H1 (cell line): ENCODE results near the gene SCAPER.

Experiments
- CTCF ChIP-seq, 3 experiments: IDR thresholded peaks; 1 replicate in 2 of 3; 2 replicates in 1 of 3; pipeline versions ENCODE4 v1.5.1 to v1.6.1; 2011; ENCODE audit warnings: low read length in 3 of 3, mild to moderate bottlenecking in 3 of 3, inconsistent platforms in 2 of 3, low read depth in 1 of 3, moderate library complexity in 1 of 3; ENCODE audit not compliant: insufficient read depth in 1 of 3; ENCODE audit errors: control extremely low read depth in 1 of 3
- EZH2 ChIP-seq: fragments of 200-600 bp; sonication (generic); IDR thresholded peaks from 2 replicates; pipeline ENCODE4 v1.7.1; 2012; ENCODE audit warnings: low read depth, mild to moderate bottlenecking, moderate library complexity, low read length, inconsistent platforms; ENCODE audit not compliant: severe bottlenecking
- JUN ChIP-seq: IDR thresholded peaks from 2 replicates; pipeline ENCODE4 v1.6.1; 2011; ENCODE audit warnings: low read depth, mild to moderate bottlenecking, improper control_type of control experiment, low read length
- SP1 ChIP-seq: IDR thresholded peaks from 2 replicates; pipeline ENCODE4 v1.6.1; 2011; ENCODE audit warnings: low read depth, low read length
- TBP ChIP-seq: IDR thresholded peaks from 2 replicates; pipeline ENCODE4 v1.6.1; 2011; ENCODE audit warnings: low read depth, low read length, improper control_type of control experiment
- YY1 ChIP-seq: IDR thresholded peaks from 2 replicates; pipeline ENCODE4 v1.6.1; 2011; ENCODE audit warnings: low read depth, mild to moderate bottlenecking, low read length
- TF ChIP-seq, protein P1 (sequence below): IDR thresholded peaks from 2 replicates; pipeline ENCODE4 v1.6.1; 2012; ENCODE audit warnings: low read length, inconsistent platforms

- TF ChIP-seq, protein P1, sequence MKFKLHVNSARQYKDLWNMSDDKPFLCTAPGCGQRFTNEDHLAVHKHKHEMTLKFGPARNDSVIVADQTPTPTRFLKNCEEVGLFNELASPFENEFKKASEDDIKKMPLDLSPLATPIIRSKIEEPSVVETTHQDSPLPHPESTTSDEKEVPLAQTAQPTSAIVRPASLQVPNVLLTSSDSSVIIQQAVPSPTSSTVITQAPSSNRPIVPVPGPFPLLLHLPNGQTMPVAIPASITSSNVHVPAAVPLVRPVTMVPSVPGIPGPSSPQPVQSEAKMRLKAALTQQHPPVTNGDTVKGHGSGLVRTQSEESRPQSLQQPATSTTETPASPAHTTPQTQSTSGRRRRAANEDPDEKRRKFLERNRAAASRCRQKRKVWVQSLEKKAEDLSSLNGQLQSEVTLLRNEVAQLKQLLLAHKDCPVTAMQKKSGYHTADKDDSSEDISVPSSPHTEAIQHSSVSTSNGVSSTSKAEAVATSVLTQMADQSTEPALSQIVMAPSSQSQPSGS = no peak
- no peak for TF ChIP-seq YY1
- no peak for TF ChIP-seq SP1
- TF ChIP-seq EZH2 = no peak
- TF ChIP-seq CTCF (IDR thresholded peaks at IDR 0.05; ENCODE audit: control extremely low read depth in 1 of 3, insufficient read depth in 1 of 3, low read depth in 1 of 3, low read length in 3 of 3) = no peak
- TF ChIP-seq TBP = no peak
- TF ChIP-seq JUN = no peak
These were observed 39.6 kb downstream of the SCAPER start for GRCh38 chr15:76865548-76865991.
